ENCODE results near the gene RAB44. TPM values are rescaled to one million over a fixed set of nuclear protein-coding genes. Genes with fewer than 3 reads are reported as not detected.
"Not testable (repeated sequence)": the region's sequence is repeated elsewhere in the genome, so short reads cannot be mapped to it uniquely, and the experiment has no call there.

RAB44 gene
- total RNA-seq (not detected in 2 replicates), polyA plus RNA-seq (not detected in 2 replicates)

DNA sequence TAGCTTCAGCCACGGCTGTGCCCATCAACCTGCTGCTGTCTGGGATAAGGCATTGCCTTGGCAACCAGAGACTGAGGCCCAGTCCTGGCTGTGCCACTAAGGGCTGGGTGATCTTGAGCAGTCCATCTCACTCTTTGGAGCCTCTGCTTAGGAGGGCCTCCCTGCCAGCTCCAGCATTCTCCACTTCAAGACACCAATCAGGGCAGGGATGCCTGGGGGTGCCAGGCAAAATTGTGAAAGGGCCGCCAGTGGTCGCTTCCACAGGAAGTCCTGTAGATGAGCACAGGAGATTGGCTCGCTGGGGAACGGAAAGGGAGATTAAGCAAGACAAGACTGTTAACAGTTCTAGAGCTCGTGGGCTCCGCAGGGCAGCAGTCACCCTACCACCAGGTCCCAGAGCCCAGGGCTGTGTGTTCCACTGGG is at the start of gene RAB44:
Gene RAB44, plus strand, starts transcription at position 346 of the 423 bp plus-strand sequence. CDS start 6,410 bp downstream, outside the sequence.
- H3K4me3 ChIP-seq = no peak within 1 kb of the TSS
- no peak within 1 kb of the TSS for H3K27ac ChIP-seq
- no peak for TF ChIP-seq CTCF (IDR thresholded peaks at IDR 0.05; ENCODE audit: low read depth, low read length)
- H3K9me3 ChIP-seq (ENCODE audit: low read depth) = no peaks in the 10 kb centered on the region
- H3K36me3 ChIP-seq = no peaks in the 10 kb centered on the region
- DNase-seq (ENCODE audit: low read depth in 1 of 2, low spot score in 1 of 2) = no peak
- no peaks in the 10 kb centered on the region for H3K27me3 ChIP-seq
- peaks cover 6% of the 10 kb centered on the region for H3K4me1 ChIP-seq (ENCODE audit: low read depth)

DNA sequence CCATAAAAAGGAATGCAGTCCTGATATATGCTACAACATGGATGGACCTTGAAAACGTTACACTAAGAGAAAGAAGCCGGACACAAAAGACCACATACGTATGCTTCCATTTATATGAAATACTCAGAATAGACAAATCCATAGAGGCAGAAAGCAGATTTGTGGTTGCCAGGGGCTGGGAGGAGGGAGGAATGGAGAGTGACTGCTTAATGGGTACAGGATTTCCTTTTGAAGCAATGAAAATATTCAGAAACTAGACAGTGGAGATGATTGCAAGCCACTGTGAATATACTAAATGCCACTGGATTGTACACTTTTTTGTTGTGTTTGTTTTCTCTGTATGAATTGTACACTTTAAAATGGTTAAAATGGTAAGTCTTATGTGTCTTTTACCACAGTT is 48.5 kb upstream of the RAB44 start:
- H3K9me3 ChIP-seq (ENCODE audit: low read depth) = no peaks in the 10 kb centered on the region
- no peak for TF ChIP-seq CTCF (IDR thresholded peaks at IDR 0.05; ENCODE audit: low read depth, low read length)
- no peaks in the 10 kb centered on the region for H3K27me3 ChIP-seq
- no peaks in the 10 kb centered on the region for H3K4me1 ChIP-seq (ENCODE audit: low read depth)
- H3K36me3 ChIP-seq = no peaks in the 10 kb centered on the region
- no peak for DNase-seq (ENCODE audit: low read depth in 1 of 2, low spot score in 1 of 2)
- no peak overlapping the region for H3K4me3 ChIP-seq
- H3K27ac ChIP-seq = no peak overlapping the region

- TF ChIP-seq CTCF (IDR thresholded peaks at IDR 0.05; ENCODE audit: low read depth, low read length) = no peak
- DNase-seq (ENCODE audit: low read depth in 1 of 2, low spot score in 1 of 2) = no peak
- Histone ChIP-seq H3K4me3 (no peak overlapping the region), H3K36me3 (no peaks in the 10 kb centered on the region), H3K9me3 (ENCODE audit: low read depth) (no peaks in the 10 kb centered on the region), H3K4me1 (ENCODE audit: low read depth) (peaks cover under 1% of the 10 kb centered on the region), H3K27me3 (no peaks in the 10 kb centered on the region), H3K27ac (no peak overlapping the region)
These were observed 47.7 kb upstream of the RAB44 start for GRCh38 chr6:36649701-36650484.

DNA sequence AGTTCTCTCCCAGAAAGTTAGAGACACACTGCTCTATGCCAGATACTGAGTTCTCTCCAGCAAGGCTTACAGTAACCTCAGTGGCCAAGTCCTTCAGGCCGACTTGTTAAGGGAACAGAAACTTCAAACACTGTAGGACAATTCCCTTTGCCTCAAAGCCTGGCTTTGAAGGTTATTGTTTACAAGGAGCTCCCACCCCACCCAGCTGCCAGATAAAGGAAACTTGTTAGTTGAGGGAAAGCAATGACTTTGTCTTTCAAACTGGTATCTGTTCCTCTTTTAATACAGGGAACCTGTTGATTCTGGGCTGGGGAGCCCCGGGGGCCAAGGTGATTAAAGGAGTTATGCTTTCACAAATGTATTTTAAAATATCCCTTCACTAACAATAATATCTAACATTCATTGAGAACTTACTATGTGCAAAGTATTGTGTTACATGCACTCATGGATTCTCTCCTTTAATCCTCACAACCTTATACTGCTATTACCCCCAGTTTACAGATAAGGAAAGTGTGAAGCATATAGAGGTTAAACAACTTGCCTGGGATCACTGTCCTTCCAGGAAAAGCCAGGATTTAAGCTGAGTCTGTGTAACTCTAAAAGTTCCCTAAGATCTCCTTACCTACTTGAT is 46.7 kb upstream of the RAB44 start:
- Histone ChIP-seq H3K4me3 (no peak overlapping the region), H3K27me3 (no peaks in the 10 kb centered on the region), H3K9me3 (ENCODE audit: low read depth) (no peaks in the 10 kb centered on the region), H3K4me1 (ENCODE audit: low read depth) (peaks cover 3% of the 10 kb centered on the region), H3K36me3 (no peaks in the 10 kb centered on the region), H3K27ac (no peak overlapping the region)
- TF ChIP-seq CTCF (IDR thresholded peaks at IDR 0.05; ENCODE audit: low read depth, low read length) = no peak
- DNase-seq (ENCODE audit: low read depth in 1 of 2, low spot score in 1 of 2) = no peak

- no peak for DNase-seq (ENCODE audit: low read depth in 1 of 2, low spot score in 1 of 2)
- Histone ChIP-seq H3K9me3 (ENCODE audit: low read depth) (no peaks in the 10 kb centered on the region), H3K27me3 (no peaks in the 10 kb centered on the region), H3K4me1 (ENCODE audit: low read depth) (peaks cover 3% of the 10 kb centered on the region), H3K27ac (no peak overlapping the region), H3K4me3 (no peak overlapping the region), H3K36me3 (no peaks in the 10 kb centered on the region)
- TF ChIP-seq CTCF (IDR thresholded peaks at IDR 0.05; ENCODE audit: low read depth, low read length) = no peak
These were observed 45.8 kb upstream of the RAB44 start for GRCh38 chr6:36651659-36652379.

GRCh38 chr6:36654469-36654868 is 43.2 kb upstream of the RAB44 start:
- H3K36me3 ChIP-seq; H3K27me3 ChIP-seq; DNase-seq (ENCODE audit: low read depth in 1 of 2, low spot score in 1 of 2); H3K9me3 ChIP-seq (ENCODE audit: low read depth); H3K4me3 ChIP-seq; H3K27ac ChIP-seq: not testable (repeated sequence)
- H3K4me1 ChIP-seq (ENCODE audit: low read depth) = peaks cover 12% of the 10 kb centered on the region
